OCI-LY1 (cell line): ENCODE results near the gene PRUNE1.

Experiments used
- EZH2 ChIP-seq: fragments of 200-600 bp; sonication (generic), shearing (Covaris generic); IDR thresholded peaks from 2 replicates; pipeline ENCODE4 v1.8.0; 2017; ENCODE audit warnings: borderline replicate concordance, mixed run types, mild to moderate bottlenecking, antibody characterized with exemption, low read length, moderate library complexity, mixed read lengths
- TF ChIP-seq, protein P1 (sequence below): fragments of 200-600 bp; sonication (generic), shearing (Covaris generic); IDR thresholded peaks from 2 replicates; pipeline ENCODE4 v1.5.1; 2017; ENCODE audit warnings: mild to moderate bottlenecking, antibody characterized with exemption, low read length, moderate library complexity, mixed read lengths

DNA sequence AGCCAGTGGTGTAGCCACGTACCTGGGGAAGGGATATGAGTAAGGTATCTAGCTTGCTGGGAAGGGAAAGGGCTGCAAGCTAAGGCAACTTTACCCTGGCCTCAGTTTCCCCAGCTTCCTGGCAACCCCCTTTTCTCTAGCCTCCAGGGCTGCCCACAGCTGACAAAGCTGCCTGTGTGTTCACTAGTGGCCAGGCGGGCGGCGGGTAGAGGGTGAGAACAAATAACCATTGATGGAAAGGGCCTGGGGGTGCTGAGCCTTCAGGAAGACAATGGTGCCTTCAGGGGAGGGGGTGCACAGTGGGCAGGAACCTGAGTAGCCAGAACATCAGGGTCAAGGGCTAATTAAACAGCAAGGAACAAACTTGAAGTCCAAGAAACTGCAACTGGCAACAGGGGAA is 39.8 kb upstream of the PRUNE1 start:
- TF ChIP-seq, protein P1, sequence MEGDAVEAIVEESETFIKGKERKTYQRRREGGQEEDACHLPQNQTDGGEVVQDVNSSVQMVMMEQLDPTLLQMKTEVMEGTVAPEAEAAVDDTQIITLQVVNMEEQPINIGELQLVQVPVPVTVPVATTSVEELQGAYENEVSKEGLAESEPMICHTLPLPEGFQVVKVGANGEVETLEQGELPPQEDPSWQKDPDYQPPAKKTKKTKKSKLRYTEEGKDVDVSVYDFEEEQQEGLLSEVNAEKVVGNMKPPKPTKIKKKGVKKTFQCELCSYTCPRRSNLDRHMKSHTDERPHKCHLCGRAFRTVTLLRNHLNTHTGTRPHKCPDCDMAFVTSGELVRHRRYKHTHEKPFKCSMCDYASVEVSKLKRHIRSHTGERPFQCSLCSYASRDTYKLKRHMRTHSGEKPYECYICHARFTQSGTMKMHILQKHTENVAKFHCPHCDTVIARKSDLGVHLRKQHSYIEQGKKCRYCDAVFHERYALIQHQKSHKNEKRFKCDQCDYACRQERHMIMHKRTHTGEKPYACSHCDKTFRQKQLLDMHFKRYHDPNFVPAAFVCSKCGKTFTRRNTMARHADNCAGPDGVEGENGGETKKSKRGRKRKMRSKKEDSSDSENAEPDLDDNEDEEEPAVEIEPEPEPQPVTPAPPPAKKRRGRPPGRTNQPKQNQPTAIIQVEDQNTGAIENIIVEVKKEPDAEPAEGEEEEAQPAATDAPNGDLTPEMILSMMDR = no peak
- TF ChIP-seq EZH2 = no peak
